K562 (cell line): ENCODE results near the gene LGI4. TPM values are rescaled to one million over a fixed set of nuclear protein-coding genes. Genes with fewer than 3 reads are reported as not detected.

Source experiments
- CBX8 ChIP-seq: fragments of 200-600 bp; sonication (generic); IDR thresholded peaks from 2 replicates; pipeline ENCODE4 v1.6.1; 2012; ENCODE audit warnings: borderline replicate concordance, mixed run types, low read depth, mild to moderate bottlenecking, moderate library complexity, mixed read lengths, low read length, control low read depth, inconsistent platforms; ENCODE audit not compliant: poor library complexity, severe bottlenecking; ENCODE audit errors: extremely low read depth
- CHD4 ChIP-seq: fragments of 200-600 bp; sonication (generic); IDR thresholded peaks from 3 replicates; pipeline ENCODE4 v1.6.1; 2012; ENCODE audit warnings: low read depth, mild to moderate bottlenecking, mixed read lengths, low read length, inconsistent platforms; ENCODE audit not compliant: insufficient read depth, insufficient replicate concordance, poor library complexity, severe bottlenecking
- E2F3 ChIP-seq: fragments of 250-450 bp; sonication (Bioruptor Pico); IDR thresholded peaks from 2 replicates; pipeline ENCODE4 v1.4.0; 2020; ENCODE audit warnings: mild to moderate bottlenecking
- ETV6 ChIP-seq, 3 experiments: fragments of 150-350 bp in 1 of 3; sonication (generic) in 1 of 3; formaldehyde crosslinking in 1 of 3; IDR thresholded peaks; 2 replicates each; pipeline versions ENCODE4 v1.6.1 to v1.8.0; 2014 to 2022; ENCODE audit warnings: borderline replicate concordance in 2 of 3, low read depth in 2 of 3, antibody characterized with exemption in 1 of 3, low read length in 1 of 3, mild to moderate bottlenecking in 1 of 3, missing genetic modification reagents in 1 of 3
- FOXA1 ChIP-seq: fragments of 450-650 bp; IDR thresholded peaks from 2 replicates; pipeline ENCODE4 v1.6.1; 2016; ENCODE audit warnings: mild to moderate bottlenecking, borderline replicate concordance
- FOXK1 ChIP-seq: sonication (generic); formaldehyde crosslinking; IDR thresholded peaks from 2 replicates; pipeline ENCODE4 v1.8.0; 2022; ENCODE audit warnings: missing genetic modification reagents, mild to moderate bottlenecking, borderline replicate concordance
- FOXK2 ChIP-seq, 2 experiments: fragments of 450-650 bp; IDR thresholded peaks in 1 of 2; conservative IDR thresholded peaks in 1 of 2; 2 replicates each; pipeline ENCODE4 v1.6.1; 2016; ENCODE audit warnings: low read depth in 2 of 2, mild to moderate bottlenecking in 1 of 2
- HNRNPH1 ChIP-seq: fragments of 200-400 bp; formaldehyde crosslinking; optimal IDR thresholded peaks from 2 replicates; pipeline ENCODE3; 2017; ENCODE audit warnings: low read depth, mild to moderate bottlenecking, low read length, moderate library complexity
- MAFK ChIP-seq: IDR thresholded peaks from 2 replicates; pipeline ENCODE4 v1.6.1; 2011; ENCODE audit warnings: low read length, improper control_type of control experiment
- MYBL2 ChIP-seq, 2 experiments: fragments of 450-650 bp in 1 of 2; sonication (generic) in 1 of 2; formaldehyde crosslinking in 1 of 2; IDR thresholded peaks; 2 replicates each; pipeline versions ENCODE4 v1.6.1 to v1.8.1; 2017 to 2022; ENCODE audit warnings: borderline replicate concordance in 1 of 2, inconsistent platforms in 1 of 2, low read depth in 1 of 2, mild to moderate bottlenecking in 1 of 2, missing genetic modification reagents in 1 of 2, moderate library complexity in 1 of 2
- RBBP5 ChIP-seq: fragments of 200-600 bp; sonication (generic); IDR thresholded peaks from 2 replicates; pipeline ENCODE4 v1.6.1; 2012; ENCODE audit warnings: borderline replicate concordance, mild to moderate bottlenecking, low read length, control low read depth, inconsistent platforms; ENCODE audit not compliant: insufficient read depth, poor library complexity, severe bottlenecking
- RCOR1 ChIP-seq, 2 experiments: IDR thresholded peaks; 2 replicates each; pipeline ENCODE4 v1.6.1; 2012; ENCODE audit warnings: low read depth in 2 of 2, low read length in 2 of 2, borderline replicate concordance in 1 of 2, improper control_type of control experiment in 1 of 2
- SRSF1 ChIP-seq: fragments of 200-400 bp; formaldehyde crosslinking; IDR thresholded peaks from 2 replicates; pipeline ENCODE4 v1.6.1; 2017; ENCODE audit warnings: mild to moderate bottlenecking, low read depth, low read length, moderate library complexity
- TSHZ1 ChIP-seq: fragments of 250-450 bp; sonication (Bioruptor Pico); IDR thresholded peaks from 2 replicates; pipeline ENCODE4 v1.4.0; 2020; ENCODE audit warnings: mild to moderate bottlenecking, moderate library complexity
- ZNF23 ChIP-seq: fragments of 250-450 bp; sonication (Bioruptor Pico); IDR thresholded peaks from 2 replicates; pipeline ENCODE4 v1.4.0; 2020; ENCODE audit warnings: mild to moderate bottlenecking
- ZNF354B ChIP-seq: fragments of 250-450 bp; sonication (Bioruptor Pico); IDR thresholded peaks from 2 replicates; pipeline ENCODE4 v1.4.0; 2020
- ZNF778 ChIP-seq: fragments of 450-650 bp; formaldehyde crosslinking; IDR thresholded peaks from 2 replicates; pipeline ENCODE4 v1.4.0; 2020; ENCODE audit warnings: mild to moderate bottlenecking, moderate library complexity
- ZZZ3 ChIP-seq: fragments of 450-650 bp; IDR thresholded peaks from 2 replicates; pipeline ENCODE4 v1.6.1; 2016; ENCODE audit warnings: antibody characterized with exemption, mild to moderate bottlenecking, moderate library complexity
- polyA plus RNA-seq, 8 experiments: library from polyadenylated mRNA; depleted of rRNA in 4 of 8; stranded (reverse) in 5 of 8; unstranded in 3 of 8; fragments of >200 nt; fragmentation: Nextera tagmentation in 2 of 8; fragmentation: Illumina TruSeq in 1 of 8; extraction: Ambion mirVana in 2 of 8; extraction: Trizol in 1 of 8; gene quantifications; 2 replicates each; pipeline versions ENCODE4 v1.2.1 to v1.2.3, GENCODE V29; 2011 to 2014; ENCODE audit warnings: inconsistent platforms in 1 of 8, missing spikeins in 1 of 8
- total RNA-seq, 7 experiments: library from RNA; depleted of rRNA in 6 of 7; stranded (reverse); fragments of >200 nt in 6 of 7; fragmentation: Illumina TruSeq in 2 of 7; extraction: Trizol in 2 of 7; gene quantifications; 2 replicates each; pipeline versions ENCODE4 v1.2.1 to v1.2.3, GENCODE V29; 2011 to 2021; ENCODE audit warnings: low replicate concordance in 1 of 7
- TF ChIP-seq, protein P1 (sequence below): fragments of 250-450 bp; sonication (Bioruptor Pico); IDR thresholded peaks from 2 replicates; pipeline ENCODE4 v1.6.1; 2021; ENCODE audit warnings: mild to moderate bottlenecking
- TF ChIP-seq, protein P2 (sequence below): fragments of 450-650 bp; IDR thresholded peaks from 2 replicates; pipeline ENCODE4 v1.6.1; 2017; ENCODE audit warnings: mild to moderate bottlenecking, moderate library complexity

The LGI4 gene
- total and polyA plus RNA-seq, 9 of the 15 experiments (the other 6 are each of a cell fraction or from before 2014, with no cell fraction given): 0.14 to 0.30 (median 0.24) TPM; not detected in 4

GRCh38 chr19:35166100-35167063, 31.5 kb upstream of the LGI4 start (continued):
- no peak for TF ChIP-seq E2F3
- no peak for TF ChIP-seq ZZZ3
- TF ChIP-seq MAFK: no peak
- no peak for TF ChIP-seq ZNF23 (CRISPR knock-in tag)
- TF ChIP-seq ZNF354B (CRISPR knock-in tag): no peak
- TF ChIP-seq ETV6 (IDR thresholded peaks at IDR 0.05; ENCODE audit: borderline replicate concordance in 1 of 2, low read depth in 2 of 2, low read length in 1 of 2): no peak
- no peak for TF ChIP-seq ETV6 (CRISPR knock-in tag; IDR thresholded peaks at IDR 0.05; ENCODE audit: borderline replicate concordance)
- TF ChIP-seq RCOR1 (IDR thresholded peaks at IDR 0.05; ENCODE audit: borderline replicate concordance in 1 of 2, low read depth in 2 of 2, low read length in 2 of 2): peak in 1 of 2 experiments; percentile 37; a peak in 1 of 4 replicates
- no peak for TF ChIP-seq CBX8
- no peak for TF ChIP-seq RBBP5
- no peak for TF ChIP-seq SRSF1
- TF ChIP-seq HNRNPH1: no peak
- TF ChIP-seq, protein P1, sequence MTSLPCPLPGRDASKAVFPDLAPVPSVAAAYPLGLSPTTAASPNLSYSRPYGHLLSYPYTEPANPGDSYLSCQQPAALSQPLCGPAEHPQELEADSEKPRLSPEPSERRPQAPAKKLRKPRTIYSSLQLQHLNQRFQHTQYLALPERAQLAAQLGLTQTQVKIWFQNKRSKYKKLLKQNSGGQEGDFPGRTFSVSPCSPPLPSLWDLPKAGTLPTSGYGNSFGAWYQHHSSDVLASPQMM (CRISPR knock-in tag): no peak
- TF ChIP-seq FOXA1: no peak
- no peak for TF ChIP-seq MYBL2 (IDR thresholded peaks at IDR 0.05; ENCODE audit: low read depth)
- no peak for TF ChIP-seq MYBL2 (CRISPR knock-in tag; IDR thresholded peaks at IDR 0.05; ENCODE audit: borderline replicate concordance)
- TF ChIP-seq, protein P2, sequence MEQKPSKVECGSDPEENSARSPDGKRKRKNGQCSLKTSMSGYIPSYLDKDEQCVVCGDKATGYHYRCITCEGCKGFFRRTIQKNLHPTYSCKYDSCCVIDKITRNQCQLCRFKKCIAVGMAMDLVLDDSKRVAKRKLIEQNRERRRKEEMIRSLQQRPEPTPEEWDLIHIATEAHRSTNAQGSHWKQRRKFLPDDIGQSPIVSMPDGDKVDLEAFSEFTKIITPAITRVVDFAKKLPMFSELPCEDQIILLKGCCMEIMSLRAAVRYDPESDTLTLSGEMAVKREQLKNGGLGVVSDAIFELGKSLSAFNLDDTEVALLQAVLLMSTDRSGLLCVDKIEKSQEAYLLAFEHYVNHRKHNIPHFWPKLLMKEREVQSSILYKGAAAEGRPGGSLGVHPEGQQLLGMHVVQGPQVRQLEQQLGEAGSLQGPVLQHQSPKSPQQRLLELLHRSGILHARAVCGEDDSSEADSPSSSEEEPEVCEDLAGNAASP: no peak
- TF ChIP-seq FOXK2 (conservative IDR thresholded peaks at IDR 0.05 in 1 of 2, IDR thresholded peaks at IDR 0.05 in 1 of 2; ENCODE audit: low read depth in 2 of 2): no peak
- no peak for TF ChIP-seq CHD4
- TF ChIP-seq FOXK1 (CRISPR knock-in tag): no peak
- TF ChIP-seq ZNF778 (CRISPR knock-in tag): no peak
- peak; percentile 63; the same call in 1 of the 2 replicates for TF ChIP-seq TSHZ1 (CRISPR knock-in tag)
